PC-3 (cell line): ENCODE measurements around the gene PLRG1.

Source experiments
- CTCF ChIP-seq: fragments of 300-600 bp; sonication (generic); conservative IDR thresholded peaks from 2 replicates; pipeline ENCODE4 v1.5.1; 2017; ENCODE audit warnings: antibody characterized with exemption, low read depth, mild to moderate bottlenecking, low read length
- EZH2 ChIP-seq: fragments of 300-600 bp; sonication (generic); IDR thresholded peaks from one replicate; pipeline ENCODE4 v1.6.1; 2017; ENCODE audit warnings: antibody characterized with exemption, mild to moderate bottlenecking, low read length; ENCODE audit not compliant: unreplicated experiment
- EZH2phosphoT487 ChIP-seq: fragments of 300-600 bp; sonication (generic); IDR thresholded peaks from 2 replicates; pipeline ENCODE4 v1.6.1; 2018; ENCODE audit warnings: mild to moderate bottlenecking, antibody characterized with exemption, low read length, borderline replicate concordance

GRCh38 chr4:154585369-154586018 is 35.3 kb upstream of the PLRG1 start:
- no peak for TF ChIP-seq CTCF
- TF ChIP-seq EZH2 = no peak
- no peak for TF ChIP-seq EZH2phosphoT487
